ENCODE data around the gene PKP1. TPM values are rescaled to one million over a fixed set of nuclear protein-coding genes. Genes with fewer than 3 reads are reported as not detected.

The PKP1 gene
- polyA plus RNA-seq, 3 donors = 0.12 to 0.24 (median 0.13) TPM

DNA sequence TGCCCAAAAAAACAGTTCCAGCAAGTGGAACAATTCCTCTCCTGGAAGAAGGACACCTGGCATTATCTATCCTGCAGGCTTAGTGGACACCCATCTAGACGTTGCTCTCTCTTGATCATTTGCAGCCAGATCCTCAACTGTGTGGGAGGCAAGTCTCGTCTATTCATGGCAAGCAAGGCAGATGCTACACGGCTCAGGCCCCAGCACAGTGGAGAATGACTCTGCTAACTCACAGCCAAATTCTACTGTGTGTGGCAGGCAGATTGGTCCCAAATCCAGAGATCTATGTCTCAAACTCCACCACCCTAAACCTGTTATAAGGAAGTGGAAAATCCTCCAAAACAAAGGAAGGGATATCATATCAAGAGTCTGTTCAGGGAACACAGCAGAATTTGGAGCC is 87.2 kb downstream of the PKP1 start:
- no peak for DNase-seq

DNA sequence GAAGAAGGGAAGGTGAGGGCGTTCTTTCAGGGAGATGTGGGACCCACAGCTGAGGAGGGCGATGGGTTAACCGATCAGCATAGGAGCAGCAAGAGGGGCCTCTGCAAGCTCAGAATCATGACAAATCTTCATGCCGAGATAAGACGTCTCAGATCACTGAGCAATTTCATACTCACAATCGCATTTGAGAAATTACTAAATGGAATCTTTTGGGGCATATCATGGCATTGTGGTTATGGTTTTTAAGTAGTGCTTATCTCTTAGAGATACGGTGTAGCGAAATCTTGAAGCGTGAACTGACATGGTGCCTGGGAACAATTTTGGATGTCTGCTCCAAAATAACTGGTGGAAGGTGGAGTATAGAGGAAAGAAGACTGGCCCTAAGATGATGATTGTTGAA is 88.0 kb downstream of the PKP1 start:
- DNase-seq = no peak

DNA sequence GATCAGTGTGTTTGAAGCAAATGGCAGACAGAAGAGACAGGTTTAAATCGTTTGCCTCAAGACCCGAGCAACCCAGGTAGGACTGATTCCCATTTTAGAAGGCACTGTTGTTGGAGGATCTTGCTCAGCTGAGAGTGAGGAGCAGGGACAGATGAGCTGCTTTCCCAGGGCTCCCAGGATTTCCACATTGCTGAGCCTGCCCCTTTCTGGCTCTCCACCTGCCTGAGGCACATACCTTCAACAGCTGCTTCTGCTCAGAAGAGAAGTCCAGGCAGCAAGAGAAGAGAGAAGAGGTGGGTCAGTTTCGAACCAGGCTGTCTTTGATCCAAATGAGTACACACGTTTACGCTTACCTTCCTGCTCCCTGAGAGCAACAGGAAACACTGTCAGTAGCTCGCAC is 88.5 kb downstream of the PKP1 start:
- no peak for DNase-seq

DNA sequence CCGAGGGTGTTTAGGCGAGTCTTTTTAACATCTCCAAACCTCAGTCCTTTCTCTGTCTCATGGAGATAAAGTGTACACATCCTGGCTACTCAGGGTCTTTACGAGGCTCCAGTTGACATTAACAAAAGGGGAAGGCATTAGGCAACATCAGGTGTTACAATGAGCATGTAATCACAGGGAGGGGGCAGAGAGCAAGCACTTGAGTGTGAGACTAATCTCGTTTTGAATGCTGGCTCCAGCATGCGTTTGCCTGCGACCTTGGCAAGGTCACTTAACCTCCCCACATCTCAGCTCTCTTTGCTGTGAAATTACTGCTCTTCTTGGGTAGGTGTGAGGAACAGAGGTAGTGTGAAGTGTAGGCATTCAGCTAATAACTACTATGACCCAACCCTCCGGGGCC is 91.1 kb downstream of the PKP1 start:
- DNase-seq = no peak

DNA sequence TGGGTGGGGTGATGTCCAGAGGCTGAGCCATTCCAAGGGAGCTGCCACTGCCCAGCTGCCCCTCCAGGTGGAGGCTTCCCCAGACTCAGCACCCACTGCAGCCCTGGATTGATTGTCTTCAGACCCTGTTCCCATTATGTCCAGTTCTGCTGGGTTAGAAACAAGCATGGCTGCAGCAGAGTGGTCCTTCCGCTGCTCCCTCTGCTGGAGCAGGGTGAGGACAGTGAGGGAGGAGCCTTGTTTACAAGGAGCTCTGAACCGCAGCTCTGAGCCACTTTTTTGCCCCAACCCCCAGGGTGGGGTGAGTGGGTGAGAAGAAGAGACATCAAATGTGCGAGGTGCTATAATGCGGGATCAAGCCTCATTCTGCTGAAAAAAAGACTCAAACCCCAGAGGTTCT is 91.9 kb downstream of the PKP1 start:
- no peak for DNase-seq

DNA sequence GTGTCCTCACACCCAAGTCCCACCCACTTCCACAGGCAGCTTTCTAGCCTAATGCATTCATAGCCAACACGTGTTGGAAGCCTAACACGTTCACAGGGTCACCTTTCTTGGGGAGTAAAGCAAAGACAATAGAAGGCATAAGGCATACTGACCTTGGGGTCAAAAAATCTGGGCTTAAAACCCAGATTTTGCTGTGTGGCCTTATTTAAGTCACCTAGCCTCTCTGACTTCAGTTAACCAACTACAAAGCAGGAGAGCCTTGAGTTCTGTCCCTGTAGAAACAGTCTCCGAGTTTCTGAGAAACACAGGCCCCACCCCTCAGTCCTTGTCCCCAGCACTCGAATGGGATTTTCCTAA is 92.8 kb downstream of the PKP1 start:
- DNase-seq = no peak

DNA sequence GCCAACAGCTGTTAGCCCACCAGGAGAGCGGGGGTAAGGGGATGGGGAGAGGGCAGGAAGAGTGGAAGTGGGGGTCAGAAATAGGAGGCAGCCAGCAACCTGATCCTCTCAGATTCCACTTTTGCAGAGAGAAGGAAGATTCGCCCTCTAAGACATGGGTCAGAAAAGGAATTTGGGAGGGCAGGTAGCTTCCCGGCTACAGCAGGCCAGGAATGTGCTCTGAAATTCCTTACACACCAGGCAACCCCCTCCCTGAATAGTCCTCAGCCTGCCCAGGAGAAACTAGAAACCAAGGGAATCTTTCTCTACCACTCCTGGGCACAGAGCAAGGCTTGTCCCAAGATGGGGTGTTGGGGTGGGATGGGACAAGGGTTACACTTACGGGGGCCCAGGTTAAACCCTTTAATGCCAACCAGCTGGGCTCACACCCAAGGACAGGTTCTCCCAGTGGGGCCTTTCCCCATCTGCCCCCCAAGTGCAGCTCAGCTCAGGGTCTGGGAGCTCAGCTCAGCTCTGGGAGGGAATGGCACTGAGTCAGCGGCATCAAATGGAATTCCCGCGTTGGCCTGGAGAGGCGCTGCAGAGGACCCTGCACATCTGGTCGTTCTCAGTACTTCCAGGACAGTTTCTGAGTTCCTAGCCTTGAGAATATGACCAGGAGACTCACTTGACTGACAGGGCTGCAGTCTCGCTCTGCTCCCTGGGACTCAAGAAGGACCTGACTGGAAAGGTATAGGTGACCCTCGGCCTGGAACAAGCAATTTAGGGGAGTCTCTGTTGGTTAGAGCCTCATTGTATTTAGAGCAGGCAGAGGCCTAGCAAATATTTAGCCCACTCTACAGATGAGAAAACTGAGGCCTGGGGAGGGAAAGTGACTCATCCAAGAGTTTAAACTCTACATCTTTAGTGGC is 93.4 kb downstream of the PKP1 start:
- DNase-seq = peak; percentile 81

DNA sequence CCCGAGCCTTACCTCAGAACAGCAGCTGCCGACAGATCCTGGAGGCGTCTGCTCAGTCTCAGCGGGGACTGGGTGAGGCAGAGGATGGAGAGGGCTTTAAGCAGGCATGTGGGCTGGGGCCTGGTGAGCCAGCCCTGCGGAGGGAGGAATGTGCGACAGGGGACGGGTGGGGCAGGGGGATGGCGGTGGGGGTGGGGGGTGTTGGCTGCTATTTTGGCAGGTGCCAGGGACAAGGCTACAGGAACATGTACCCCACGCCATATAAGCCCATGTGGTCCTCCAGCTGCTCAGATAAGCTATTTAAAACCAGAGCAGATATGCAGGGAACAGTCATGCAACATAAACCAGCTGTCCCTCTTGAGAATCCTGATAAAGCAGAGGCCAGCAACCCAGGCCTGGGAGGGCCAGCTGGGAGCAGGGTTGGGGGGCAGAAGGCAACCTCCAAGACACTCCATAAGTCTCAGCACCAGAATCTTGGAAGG is 94.3 kb downstream of the PKP1 start, which contains the start of gene TNNT2:
TNNT2 (minus strand) TSS at position 70 of the 482 bp plus-strand sequence. CDS start 4,426 bp downstream, outside the sequence.
- DNase-seq = no peak

DNA sequence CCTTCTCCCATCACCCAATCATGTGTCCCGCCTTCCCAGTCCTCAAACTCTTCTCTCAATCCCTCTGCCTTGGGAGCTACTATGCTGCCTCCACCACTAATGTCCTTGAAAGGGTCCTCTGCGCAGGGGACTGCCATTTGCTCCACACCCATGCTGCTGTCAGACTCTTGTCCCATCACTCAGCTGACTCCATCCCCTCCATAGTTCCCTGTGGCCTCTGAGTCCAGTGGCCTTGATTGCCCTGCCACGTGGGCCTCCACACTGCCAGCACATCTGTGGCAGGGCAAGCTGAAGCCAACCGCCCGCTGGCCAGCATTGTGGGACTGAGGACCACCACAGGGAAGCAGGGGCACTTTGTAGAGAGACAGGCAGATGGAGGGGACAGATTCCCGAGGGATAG is 95.5 kb downstream of the PKP1 start:
- no peak for DNase-seq

DNA sequence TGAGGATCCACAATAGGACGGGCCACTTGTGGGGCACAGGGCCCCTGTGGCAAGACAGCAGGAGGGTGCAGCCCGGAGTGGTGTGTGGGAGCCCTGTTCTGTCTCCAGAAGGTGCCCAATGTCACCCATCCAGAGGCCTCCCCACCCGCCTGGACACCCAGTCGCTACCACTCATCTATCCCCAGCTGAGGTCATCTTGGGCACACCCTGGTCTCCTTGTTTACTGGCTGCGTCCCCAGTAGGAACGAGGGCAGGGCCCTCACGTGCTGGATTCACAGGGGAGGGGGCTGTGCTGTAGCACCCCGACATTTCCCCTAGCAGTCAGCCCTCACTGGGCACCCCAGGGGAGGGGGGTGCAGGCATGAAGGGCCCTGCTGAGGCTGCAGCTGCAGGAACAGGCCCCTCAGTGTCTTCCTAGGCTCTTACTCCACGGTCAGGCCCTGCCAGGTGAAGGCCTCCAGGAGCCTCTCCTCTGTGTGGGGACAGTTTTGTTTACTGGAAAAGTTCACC is 96.5 kb downstream of the PKP1 start:
- no peak for DNase-seq

DNA sequence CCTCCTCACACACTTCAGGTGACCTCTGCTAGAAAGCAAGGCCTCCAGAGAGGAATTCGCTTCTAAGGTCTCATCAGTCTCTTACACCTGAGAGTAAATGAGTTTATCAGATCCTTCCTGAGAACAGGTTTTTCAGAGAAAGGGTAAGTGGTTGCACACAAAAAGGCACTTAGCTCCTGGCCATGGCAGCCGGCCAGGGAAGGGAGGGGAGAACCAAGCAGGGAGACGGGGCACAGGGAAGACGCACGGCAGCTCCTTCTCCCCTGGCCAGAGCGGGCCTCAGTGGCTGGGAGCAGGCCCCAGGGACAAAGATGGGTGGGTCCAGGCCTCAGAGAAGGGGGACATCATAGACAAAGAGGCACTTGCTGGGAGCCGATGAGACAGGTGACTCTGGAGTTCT is 97.8 kb downstream of the PKP1 start:
- DNase-seq = no peak

Other genes with a start within 250 kb of the PKP1 start
- gene CACNA1S, start 171.1 kb upstream of the PKP1 start, polyA plus RNA-seq (ENCODE audit: insufficient read length in 3 of 3) = under 1 TPM; 0.51 to 0.76 (median 0.51) TPM
- under 1 TPM; 0.15 to 0.36 (median 0.20) TPM for gene ASCL5, start 156.3 kb upstream of the PKP1 start, polyA plus RNA-seq (ENCODE audit: insufficient read length in 3 of 3)
- gene TMEM9, start 129.0 kb upstream of the PKP1 start, polyA plus RNA-seq (ENCODE audit: insufficient read length in 3 of 3) = 100 to 1,000 TPM; 150 to 166 (median 156) TPM
- gene IGFN1, start 92.7 kb upstream of the PKP1 start, polyA plus RNA-seq (ENCODE audit: insufficient read length in 3 of 3) = 1 to 10 TPM in 1 of 3 donors, under 1 TPM in 2; 0.74 to 1.1 (median 0.78) TPM
- 10 to 100 TPM; 56.1 to 78.9 (median 66.1) TPM for gene TNNT2, start 94.2 kb downstream of the PKP1 start, polyA plus RNA-seq (ENCODE audit: insufficient read length in 3 of 3)
- gene LAD1, start 115.8 kb downstream of the PKP1 start, polyA plus RNA-seq (ENCODE audit: insufficient read length in 3 of 3) = 10 to 100 TPM; 30.0 to 34.6 (median 31.3) TPM
- 10 to 100 TPM; 67.6 to 76.7 (median 76.5) TPM for gene TNNI1, start 138.2 kb downstream of the PKP1 start, polyA plus RNA-seq (ENCODE audit: insufficient read length in 3 of 3)
- gene PHLDA3, start 185.7 kb downstream of the PKP1 start, polyA plus RNA-seq (ENCODE audit: insufficient read length in 3 of 3) = 10 to 100 TPM; 11.4 to 15.7 (median 12.7) TPM
- gene CSRP1, start 223.6 kb downstream of the PKP1 start, polyA plus RNA-seq (ENCODE audit: insufficient read length in 3 of 3) = 100 to 1,000 TPM; 125 to 137 (median 135) TPM